ENCODE data around the gene KRTAP4-8.
"Not testable (repeated sequence)": the region's sequence is repeated elsewhere in the genome, so short reads cannot be mapped to it uniquely, and the experiment has no call there.

- TF ChIP-seq CTCF, POLR2A (IDR thresholded peaks at IDR 0.05): not testable (repeated sequence)
These were observed 14.5 kb downstream of the KRTAP4-8 start for GRCh38 chr17:41083427-41083826.

All from suprapubic skin (tissue), 3 donors.